Osteoblast (primary cell): ENCODE results near the gene MYLK. TPM values are rescaled to one million over a fixed set of nuclear protein-coding genes. Genes with fewer than 3 reads are reported as not detected.

ENCODE experiments used
- DNase-seq: peaks from one replicate; pipeline ENCODE4 v3.0.0; 2011; ENCODE audit warnings: low spot score, mixed read lengths; ENCODE audit not compliant: insufficient read length; ENCODE audit errors: missing footprints
- H2AFZ ChIP-seq: 2 replicates; pipeline ENCODE4 v1.6.0; 2011; ENCODE audit warnings: mild to moderate bottlenecking, low read length
- H3K27ac ChIP-seq: 2 replicates; pipeline ENCODE4 v1.5.1; 2011; ENCODE audit warnings: mild to moderate bottlenecking, low read depth, low read length, moderate library complexity
- H3K27me3 ChIP-seq: 2 replicates; pipeline ENCODE4 v1.6.0; 2012; ENCODE audit warnings: mild to moderate bottlenecking, control low read depth, inconsistent platforms, low read length, moderate library complexity; ENCODE audit not compliant: insufficient read depth
- H3K36me3 ChIP-seq: 2 replicates; pipeline ENCODE4 v1.5.1; 2011; ENCODE audit warnings: mild to moderate bottlenecking, low read length, control low read depth, moderate library complexity; ENCODE audit not compliant: insufficient read depth
- H3K4me1 ChIP-seq: 2 replicates; pipeline ENCODE4 v1.5.1; 2011; ENCODE audit warnings: mild to moderate bottlenecking, low read length, control low read depth, moderate library complexity; ENCODE audit not compliant: insufficient read depth
- H3K4me2 ChIP-seq: 2 replicates; pipeline ENCODE4 v1.6.0; 2011; ENCODE audit warnings: mild to moderate bottlenecking, low read length; ENCODE audit not compliant: insufficient read depth
- H3K4me3 ChIP-seq: fragments of 200-600 bp; sonication (generic); 3 replicates; pipeline ENCODE4 v1.5.1; 2012; ENCODE audit warnings: mild to moderate bottlenecking, low read length, inconsistent platforms; ENCODE audit not compliant: insufficient read depth
- H3K79me2 ChIP-seq: 2 replicates; pipeline ENCODE4 v1.6.0; 2012; ENCODE audit warnings: mild to moderate bottlenecking, low read length, control low read depth, inconsistent platforms; ENCODE audit not compliant: insufficient read depth
- H3K9me3 ChIP-seq: 2 replicates; pipeline ENCODE4 v1.5.1; 2011; ENCODE audit warnings: low read depth, low read length, control low read depth
- H4K20me1 ChIP-seq: 2 replicates; pipeline ENCODE4 v1.6.0; 2012; ENCODE audit warnings: mild to moderate bottlenecking, low read length, control low read depth; ENCODE audit not compliant: insufficient read depth
- CTCF ChIP-seq: IDR thresholded peaks from 2 replicates; pipeline ENCODE4 v1.5.1; 2011; ENCODE audit warnings: mild to moderate bottlenecking, low read depth, low read length, moderate library complexity; ENCODE audit errors: extremely low read depth
- total RNA-seq: library from RNA; depleted of rRNA; stranded (reverse); fragments of >200 nt; gene quantifications from 2 replicates; pipeline ENCODE4 v1.2.3, GENCODE V29; 2012

The MYLK gene
- total RNA-seq, 1 donor: 268 TPM

GRCh38 chr3:123752228-123752627 is 131.9 kb downstream of the MYLK start:
- no peaks in the 10 kb centered on the region for H4K20me1 ChIP-seq
- H3K79me2 ChIP-seq: peaks cover 34% of the 10 kb centered on the region
- peaks cover 40% of the 10 kb centered on the region for H3K36me3 ChIP-seq
- peaks cover 49% of the 10 kb centered on the region for H3K4me1 ChIP-seq
- no peak overlapping the region for H2AFZ ChIP-seq
- no peaks in the 10 kb centered on the region for H3K9me3 ChIP-seq
- TF ChIP-seq CTCF: no peak
- no peak for DNase-seq
- H3K4me3 ChIP-seq: no peak overlapping the region
- H3K27me3 ChIP-seq: no peaks in the 10 kb centered on the region
- no peak overlapping the region for H3K4me2 ChIP-seq
- peak overlapping the region; percentile 93 for H3K27ac ChIP-seq

GRCh38 chr3:123751433-123751832 is 132.7 kb downstream of the MYLK start:
- DNase-seq: no peak
- Histone ChIP-seq H3K4me3 (no peak overlapping the region), H3K27ac (peak overlapping the region; percentile 93), H3K9me3 (no peaks in the 10 kb centered on the region), H3K79me2 (peaks cover 35% of the 10 kb centered on the region), H4K20me1 (no peaks in the 10 kb centered on the region), H2AFZ (no peak overlapping the region), H3K27me3 (no peaks in the 10 kb centered on the region), H3K36me3 (peaks cover 43% of the 10 kb centered on the region), H3K4me1 (peaks cover 44% of the 10 kb centered on the region), H3K4me2 (no peak overlapping the region)
- no peak for TF ChIP-seq CTCF

GRCh38 chr3:123750659-123751420 is 133.3 kb downstream of the MYLK start:
- no peaks in the 10 kb centered on the region for H3K9me3 ChIP-seq
- no peak for DNase-seq
- H3K27me3 ChIP-seq: no peaks in the 10 kb centered on the region
- H3K4me1 ChIP-seq: peaks cover 38% of the 10 kb centered on the region
- no peak overlapping the region for H2AFZ ChIP-seq
- peak overlapping the region; percentile 93 for H3K27ac ChIP-seq
- no peak for TF ChIP-seq CTCF
- peaks cover 39% of the 10 kb centered on the region for H3K36me3 ChIP-seq
- H3K4me2 ChIP-seq: peak overlapping the region; percentile 29
- H4K20me1 ChIP-seq: no peaks in the 10 kb centered on the region
- H3K79me2 ChIP-seq: peaks cover 29% of the 10 kb centered on the region
- no peak overlapping the region for H3K4me3 ChIP-seq

- H3K4me3 ChIP-seq: no peak overlapping the region
- H3K9me3 ChIP-seq: no peaks in the 10 kb centered on the region
- no peaks in the 10 kb centered on the region for H4K20me1 ChIP-seq
- peaks cover 24% of the 10 kb centered on the region for H3K79me2 ChIP-seq
- no peak for TF ChIP-seq CTCF
- peak overlapping the region; percentile 93 for H3K27ac ChIP-seq
- DNase-seq: no peak
- H3K36me3 ChIP-seq: peaks cover 36% of the 10 kb centered on the region
- peaks cover 33% of the 10 kb centered on the region for H3K4me1 ChIP-seq
- no peaks in the 10 kb centered on the region for H3K27me3 ChIP-seq
- peak overlapping the region; percentile 29 for H3K4me2 ChIP-seq
- no peak overlapping the region for H2AFZ ChIP-seq
Observed at GRCh38 chr3:123750209-123750608, 133.9 kb downstream of the MYLK start.
